Stomach (tissue), 9 donors: ENCODE results near the gene CFAP61. TPM values are rescaled to one million over a fixed set of nuclear protein-coding genes. Genes with fewer than 3 reads are reported as not detected.

Experiments
- DNase-seq, 2 donors: peaks; one replicate each; pipeline versions ENCODE4 v3.0.0 to v3.0.0-alpha.2; 2013 to 2019
- H3K27ac ChIP-seq, 5 donors: fragments of 200-600 bp in 4 of 5; sonication (generic) in 4 of 5; one replicate each; pipeline ENCODE4 v1.5.1; 2013 to 2019; ENCODE audit warnings: mild to moderate bottlenecking in 1 of 5, moderate library complexity in 1 of 5
- H3K27me3 ChIP-seq, 3 donors: fragments of 200-600 bp; sonication (generic); one replicate each; pipeline ENCODE4 v1.5.1; 2017 to 2019; ENCODE audit warnings: mixed run types in 1 of 3
- H3K36me3 ChIP-seq, 4 donors: fragments of 200-600 bp; sonication (generic); 1 replicate in 3 of 4; 2 replicates in 1 of 4; pipeline ENCODE4 v1.5.1; 2016 to 2019
- H3K4me1 ChIP-seq, 4 donors: fragments of 200-600 bp; sonication (generic); one replicate each; pipeline ENCODE4 v1.5.1; 2016 to 2019
- H3K4me3 ChIP-seq, 4 donors: fragments of 200-600 bp; sonication (generic) in 3 of 4; one replicate each; pipeline ENCODE4 v1.5.1; 2016 to 2019; ENCODE audit warnings: mild to moderate bottlenecking in 1 of 4
- H3K9me3 ChIP-seq, 4 donors: fragments of 200-600 bp; sonication (generic); one replicate each; pipeline ENCODE4 v1.5.1; 2016 to 2019
- EP300 ChIP-seq: sonication (generic); formaldehyde crosslinking; IDR thresholded peaks from one replicate; pipeline ENCODE4 v1.6.1; 2017; ENCODE audit warnings: antibody characterized with exemption
- POLR2A ChIP-seq, 4 donors: fragments of 450-650 bp; IDR thresholded peaks; one replicate each; pipeline ENCODE4 v1.6.1; 2016; ENCODE audit warnings: antibody characterized with exemption in 4 of 4, control low read depth in 2 of 4, mild to moderate bottlenecking in 1 of 4, moderate library complexity in 1 of 4
- POLR2AphosphoS5 ChIP-seq, 3 donors: sonication (generic); formaldehyde crosslinking; IDR thresholded peaks; one replicate each; pipeline ENCODE4 v1.6.1; 2016; ENCODE audit warnings: antibody characterized with exemption in 3 of 3
- WGBS, 5 donors: extraction: QIAGEN DNeasy Blood & Tissue Kit in 3 of 5; methylation state at CpG; one replicate each; pipeline versions ENCODE4 v1.1.5 to v1.1.7; 2013 to 2018; 5-methylcytosine and 5-hydroxymethylcytosine counted together
- intact Hi-C: fragments of 100-400 bp; cut with DNase I; formaldehyde crosslinking; loops from one replicate; pipeline ENCODE4 v1.15.1; 2023; ENCODE audit warnings: low total_unique reads
- polyA plus RNA-seq, 3 donors: library from polyadenylated mRNA; stranded (reverse); fragments of 200-250 nt; gene quantifications; one replicate each; pipeline ENCODE4 v1.2.3, GENCODE V29; 2013
- total RNA-seq, 5 donors: library from RNA; depleted of rRNA; stranded (reverse); fragments of >200 nt; gene quantifications; one replicate each; pipeline versions ENCODE4 v1.1.0 to v1.2.3, GENCODE V29; 2014 to 2016
- TF ChIP-seq, protein P1 (sequence below), 7 experiments: fragments of 450-650 bp in 4 of 7; fragments of 200-600 bp in 3 of 7; sonication (generic) in 3 of 7; IDR thresholded peaks; one replicate each; pipeline ENCODE4 v1.5.1; 2016 to 2019; ENCODE audit warnings: antibody characterized with exemption in 7 of 7, control low read depth in 2 of 7, mild to moderate bottlenecking in 1 of 7
- donor health status: healthy with polysubstance abuse.
- donor health status: Bipolar disorder and iron deficiency.
- donor health status: healthy.

CFAP61 gene
- total and polyA plus RNA-seq, 8 donors, result not detected

DNA sequence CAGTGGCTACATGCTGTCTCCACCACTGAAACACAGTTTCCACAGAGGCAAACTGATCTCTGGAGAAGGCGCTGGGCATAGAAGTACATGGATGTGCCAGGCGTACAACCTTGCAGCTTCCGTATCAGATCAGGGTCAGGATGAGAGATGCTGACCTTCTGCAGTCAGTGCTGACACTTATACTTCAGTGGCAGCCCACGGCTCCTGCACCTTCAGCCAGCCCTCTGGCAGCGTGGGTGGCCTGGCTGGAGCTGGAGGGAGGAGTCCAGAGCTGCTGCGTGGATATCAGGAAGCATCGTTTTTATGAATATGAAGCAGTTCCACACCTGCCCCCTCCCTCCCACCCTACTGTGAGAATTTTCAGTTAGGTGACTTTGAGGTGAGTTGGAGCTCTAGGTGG lies 149.3 kb downstream of the CFAP61 start:
- Histone ChIP-seq H3K4me3 (no peak overlapping the region), H3K4me1 (peaks cover 0 to 6% (median 0%) of the 10 kb centered on the region in 4 donors), H3K27me3 (peaks cover 0 to 29% (median 8%) of the 10 kb centered on the region in 3 donors), H3K9me3 (no peaks in the 10 kb centered on the region), H3K36me3 (no peaks in the 10 kb centered on the region), H3K27ac (no peak overlapping the region)
- TF ChIP-seq EP300 (no peak), POLR2AphosphoS5 (IDR thresholded peaks at IDR 0.05) (no peak), POLR2A (IDR thresholded peaks at IDR 0.05) (no peak)
- TF ChIP-seq, protein P1, sequence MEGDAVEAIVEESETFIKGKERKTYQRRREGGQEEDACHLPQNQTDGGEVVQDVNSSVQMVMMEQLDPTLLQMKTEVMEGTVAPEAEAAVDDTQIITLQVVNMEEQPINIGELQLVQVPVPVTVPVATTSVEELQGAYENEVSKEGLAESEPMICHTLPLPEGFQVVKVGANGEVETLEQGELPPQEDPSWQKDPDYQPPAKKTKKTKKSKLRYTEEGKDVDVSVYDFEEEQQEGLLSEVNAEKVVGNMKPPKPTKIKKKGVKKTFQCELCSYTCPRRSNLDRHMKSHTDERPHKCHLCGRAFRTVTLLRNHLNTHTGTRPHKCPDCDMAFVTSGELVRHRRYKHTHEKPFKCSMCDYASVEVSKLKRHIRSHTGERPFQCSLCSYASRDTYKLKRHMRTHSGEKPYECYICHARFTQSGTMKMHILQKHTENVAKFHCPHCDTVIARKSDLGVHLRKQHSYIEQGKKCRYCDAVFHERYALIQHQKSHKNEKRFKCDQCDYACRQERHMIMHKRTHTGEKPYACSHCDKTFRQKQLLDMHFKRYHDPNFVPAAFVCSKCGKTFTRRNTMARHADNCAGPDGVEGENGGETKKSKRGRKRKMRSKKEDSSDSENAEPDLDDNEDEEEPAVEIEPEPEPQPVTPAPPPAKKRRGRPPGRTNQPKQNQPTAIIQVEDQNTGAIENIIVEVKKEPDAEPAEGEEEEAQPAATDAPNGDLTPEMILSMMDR (IDR thresholded peaks at IDR 0.05), result no peak
- WGBS, 5 donors, result 57 to 72% (median 69%) methylated on average over 7 of the region's 7 CpGs
- DNase-seq, result no peak
- intact Hi-C loops, result no loop called here

DNA sequence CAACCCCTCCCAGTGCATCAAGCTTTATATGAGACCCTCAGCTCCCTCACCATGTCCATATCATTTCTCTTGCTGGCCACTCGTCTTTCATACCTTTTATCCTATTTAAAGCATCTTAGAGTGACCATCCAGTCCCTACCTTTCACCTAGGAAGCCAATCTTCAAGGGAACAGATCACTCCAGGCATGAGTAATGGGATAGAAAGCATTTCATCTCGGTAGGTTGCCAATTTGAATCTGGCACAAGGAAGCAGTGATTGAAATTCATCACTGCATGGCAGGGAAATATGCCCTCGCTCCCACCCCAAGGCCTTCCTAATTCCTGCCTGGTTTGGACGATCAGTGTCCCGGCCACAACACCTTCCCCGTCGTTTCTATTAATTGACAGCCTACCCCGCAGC lies 150.4 kb downstream of the CFAP61 start:
- intact Hi-C loops, result no loop called here
- 70 to 84% (median 81%) methylated on average over 8 of the region's 8 CpGs for WGBS, 5 donors
- H3K9me3 ChIP-seq, result no peaks in the 10 kb centered on the region
- H3K4me3 ChIP-seq, result no peak overlapping the region
- peaks cover 0 to 29% (median 8%) of the 10 kb centered on the region in 3 donors for H3K27me3 ChIP-seq
- H3K4me1 ChIP-seq, result peaks cover 0 to 10% (median 0%) of the 10 kb centered on the region in 4 donors
- TF ChIP-seq EP300, result no peak
- TF ChIP-seq, protein P1 (IDR thresholded peaks at IDR 0.05), result no peak
- no peak for TF ChIP-seq POLR2A (IDR thresholded peaks at IDR 0.05)
- TF ChIP-seq POLR2AphosphoS5 (IDR thresholded peaks at IDR 0.05), result no peak
- no peak for DNase-seq
- H3K27ac ChIP-seq, result no peak overlapping the region
- no peaks in the 10 kb centered on the region for H3K36me3 ChIP-seq

DNA sequence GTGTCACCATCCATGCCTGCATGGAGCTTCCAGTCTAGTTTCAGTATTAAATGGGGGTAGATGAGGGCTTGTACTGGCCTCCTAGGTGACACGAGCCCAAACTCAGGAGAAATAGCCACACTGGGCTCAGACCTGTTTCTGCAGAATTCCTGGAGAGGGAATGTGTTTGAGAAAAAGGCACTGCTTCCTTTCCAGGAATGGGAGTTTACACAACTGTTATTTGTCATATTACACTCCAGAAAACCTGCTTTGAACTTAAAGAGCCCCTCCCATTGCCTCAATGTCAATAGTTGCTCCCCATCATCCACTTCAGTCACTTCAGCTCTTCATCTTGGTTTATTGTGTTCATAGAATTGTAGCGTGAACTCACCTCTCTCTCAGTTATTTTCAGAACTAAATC lies 151.5 kb downstream of the CFAP61 start:
- Histone ChIP-seq H3K4me1 (peaks cover 0 to 10% (median 0%) of the 10 kb centered on the region in 4 donors), H3K27me3 (peaks cover 0 to 29% (median 8%) of the 10 kb centered on the region in 3 donors), H3K4me3 (no peak overlapping the region), H3K27ac (no peak overlapping the region), H3K9me3 (no peaks in the 10 kb centered on the region), H3K36me3 (no peaks in the 10 kb centered on the region)
- intact Hi-C loops, result no loop called here
- 65 to 76% (median 70%) methylated on average over 2 of the region's 2 CpGs for WGBS, 5 donors
- TF ChIP-seq POLR2AphosphoS5 (IDR thresholded peaks at IDR 0.05), result no peak
- no peak for TF ChIP-seq EP300
- no peak for TF ChIP-seq POLR2A (IDR thresholded peaks at IDR 0.05)
- TF ChIP-seq, protein P1 (IDR thresholded peaks at IDR 0.05), result no peak
- no peak for DNase-seq

DNA sequence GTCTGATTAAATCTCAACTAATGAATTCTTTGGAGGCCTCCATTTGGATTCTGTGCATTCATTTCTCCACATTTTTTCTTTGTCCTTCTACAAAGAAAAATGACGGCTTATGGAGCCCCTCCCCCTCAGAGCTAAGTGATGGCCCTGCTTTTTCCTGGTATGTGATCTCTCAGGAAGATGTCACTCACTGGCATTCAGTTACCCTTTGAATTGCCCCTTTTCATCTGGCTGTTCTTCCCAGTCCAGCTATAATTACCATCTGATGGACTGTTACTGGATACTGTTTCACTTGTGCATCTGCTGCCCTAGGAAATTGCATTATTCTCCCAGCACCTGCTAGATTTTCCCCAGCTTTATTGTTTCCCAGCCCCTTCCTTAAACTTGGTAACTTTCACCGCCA lies 151.9 kb downstream of the CFAP61 start:
- DNase-seq, result no peak
- Histone ChIP-seq H3K36me3 (no peaks in the 10 kb centered on the region), H3K27ac (no peak overlapping the region), H3K4me3 (no peak overlapping the region), H3K4me1 (peaks cover 0 to 10% (median 0%) of the 10 kb centered on the region in 4 donors), H3K27me3 (peaks cover 0 to 29% (median 8%) of the 10 kb centered on the region in 3 donors), H3K9me3 (no peaks in the 10 kb centered on the region)
- WGBS, 5 donors, result 66 to 74% (median 70%) methylated on average over 2 of the region's 2 CpGs
- intact Hi-C loops, result no loop called here
- TF ChIP-seq POLR2A (IDR thresholded peaks at IDR 0.05) (no peak), POLR2AphosphoS5 (IDR thresholded peaks at IDR 0.05) (no peak), EP300 (no peak)
- TF ChIP-seq, protein P1 (IDR thresholded peaks at IDR 0.05), result no peak
